Muscle of leg (tissue), 11 donors: ENCODE results near the gene SLC26A11. TPM values are rescaled to one million over a fixed set of nuclear protein-coding genes. Genes with fewer than 3 reads are reported as not detected.

Experiments
- DNase-seq: peaks from one replicate; pipeline ENCODE4 v3.0.0; 2013
- H3K27ac ChIP-seq: one replicate; pipeline ENCODE4 v1.5.1; 2013; ENCODE audit warnings: mild to moderate bottlenecking, low read length, control low read depth
- H3K27me3 ChIP-seq: one replicate; pipeline ENCODE4 v1.6.1; 2013; ENCODE audit warnings: low read length; ENCODE audit not compliant: control insufficient read depth, insufficient read depth
- H3K36me3 ChIP-seq: one replicate; pipeline ENCODE4 v1.6.1; 2013; ENCODE audit warnings: low read length; ENCODE audit not compliant: control insufficient read depth, insufficient read depth
- H3K4me1 ChIP-seq: one replicate; pipeline ENCODE4 v1.6.1; 2013; ENCODE audit warnings: low read length; ENCODE audit not compliant: control insufficient read depth, insufficient read depth
- H3K4me3 ChIP-seq: one replicate; pipeline ENCODE4 v1.5.1; 2013; ENCODE audit warnings: low read length, control low read depth
- H3K9me3 ChIP-seq: replicated peaks from 2 replicates; pipeline ENCODE4 v1.6.1; 2013; ENCODE audit warnings: low read depth, low read length; ENCODE audit not compliant: control insufficient read depth
- WGBS: methylation state at CpG from one replicate; pipeline ENCODE4 v1.1.5; 2013; ENCODE audit warnings: missing lambda C conversion rate; ENCODE audit not compliant: insufficient coverage; 5-methylcytosine and 5-hydroxymethylcytosine counted together
- polyA plus RNA-seq, 8 donors: library from polyadenylated mRNA; unstranded; fragments of 120-200 nt; gene quantifications; one replicate each; pipeline versions ENCODE4 v1.2.1 to v1.2.3, GENCODE V29; 2013; ENCODE audit warnings: inconsistent platforms in 1 of 8, low replicate concordance in 1 of 8; ENCODE audit not compliant: insufficient read length in 8 of 8, insufficient read depth in 1 of 8
- total RNA-seq: library from RNA; stranded (reverse); fragments of 120-200 nt; gene quantifications from one replicate; pipeline ENCODE4 v1.2.4, GENCODE V29; 2013

SLC26A11 gene
- total and polyA plus RNA-seq, 9 donors: 7.1 to 15.2 (median 9.3) TPM

DNA sequence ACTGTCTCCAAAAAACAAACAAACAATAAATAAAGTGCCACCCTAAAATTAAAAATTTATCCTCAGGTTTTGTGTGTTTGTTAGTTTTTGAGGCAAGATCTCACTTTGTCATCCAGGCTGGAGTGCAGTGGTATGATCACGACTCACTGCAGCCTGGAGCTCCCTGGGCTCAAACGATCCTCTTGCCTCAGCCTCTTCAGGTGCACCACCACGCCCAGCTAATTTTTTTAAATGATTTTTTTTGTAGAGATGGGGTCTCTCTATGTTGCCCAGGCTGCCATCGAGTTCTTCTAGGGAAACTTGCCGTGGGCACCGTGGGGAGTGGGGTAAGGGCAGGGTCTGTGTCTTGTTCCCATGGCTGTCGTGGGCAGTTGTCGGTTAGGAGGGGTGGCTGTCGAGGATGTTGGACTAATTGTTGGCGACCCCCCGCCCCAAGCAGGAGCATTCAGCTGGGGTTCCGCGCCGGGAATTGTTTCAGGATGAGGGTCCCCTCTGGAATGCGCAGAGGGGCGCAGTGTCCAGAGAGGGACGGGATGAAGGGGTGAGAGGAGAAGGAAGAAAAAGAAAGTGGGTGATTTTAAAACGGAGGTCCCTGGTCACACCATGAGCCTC lies 39.3 kb downstream of the SLC26A11 start:
- H3K27me3 ChIP-seq: peaks cover 2% of the 10 kb centered on the region
- no peak for DNase-seq
- WGBS: 48% methylated on average over 17 of the region's 18 CpGs
- H3K4me3 ChIP-seq: peak overlapping the region; percentile 40
- peaks cover 1% of the 10 kb centered on the region for H3K36me3 ChIP-seq
- H3K27ac ChIP-seq: peak overlapping the region; percentile 23
- H3K4me1 ChIP-seq: peaks cover 36% of the 10 kb centered on the region
- no peaks in the 10 kb centered on the region for H3K9me3 ChIP-seq

GRCh38 chr17:80260069-80260535 lies 39.9 kb downstream of the SLC26A11 start:
- peak overlapping the region; percentile 40 for H3K4me3 ChIP-seq
- peak; percentile 82 for DNase-seq
- peaks cover 38% of the 10 kb centered on the region for H3K4me1 ChIP-seq
- peaks cover 2% of the 10 kb centered on the region for H3K27me3 ChIP-seq
- H3K36me3 ChIP-seq: peaks cover 3% of the 10 kb centered on the region
- under 1% methylated on average over 55 of the region's 63 CpGs for WGBS
- peak overlapping the region; percentile 23 for H3K27ac ChIP-seq
- no peaks in the 10 kb centered on the region for H3K9me3 ChIP-seq

- DNase-seq: peak; percentile 49
- WGBS: under 1% methylated on average over 49 of the region's 54 CpGs
- H3K4me1 ChIP-seq: peaks cover 41% of the 10 kb centered on the region
- peaks cover 2% of the 10 kb centered on the region for H3K27me3 ChIP-seq
- H3K27ac ChIP-seq: peak within 1 kb of the TSS; percentile 92
- no peaks in the 10 kb centered on the region for H3K9me3 ChIP-seq
- H3K4me3 ChIP-seq: peak within 1 kb of the TSS; percentile 81
- peaks cover 7% of the 10 kb centered on the region for H3K36me3 ChIP-seq
These were observed 40.5 kb downstream of the SLC26A11 start, which contains the start of gene RNF213 for GRCh38 chr17:80260791-80261158. Gene RNF213, plus strand, starts transcription at chr17:80260852. Its CDS starts 2,830 bp downstream, at chr17:80263682.

GRCh38 chr17:80261159-80261894 lies 41.1 kb downstream of the SLC26A11 start:
- peaks cover 9% of the 10 kb centered on the region for H3K36me3 ChIP-seq
- peaks cover 41% of the 10 kb centered on the region for H3K4me1 ChIP-seq
- WGBS: 3% methylated on average over 38 of the region's 45 CpGs
- peak overlapping the region; percentile 92 for H3K27ac ChIP-seq
- no peaks in the 10 kb centered on the region for H3K9me3 ChIP-seq
- DNase-seq: peak; percentile 63
- peaks cover 2% of the 10 kb centered on the region for H3K27me3 ChIP-seq
- peak overlapping the region; percentile 81 for H3K4me3 ChIP-seq

- 52% methylated on average over 7 of the region's 8 CpGs for WGBS
- H3K9me3 ChIP-seq: no peaks in the 10 kb centered on the region
- peaks cover 2% of the 10 kb centered on the region for H3K27me3 ChIP-seq
- H3K27ac ChIP-seq: peak overlapping the region; percentile 92
- peak overlapping the region; percentile 81 for H3K4me3 ChIP-seq
- peaks cover 41% of the 10 kb centered on the region for H3K4me1 ChIP-seq
- DNase-seq: no peak
- H3K36me3 ChIP-seq: peaks cover 13% of the 10 kb centered on the region
These were observed 41.7 kb downstream of the SLC26A11 start for GRCh38 chr17:80261895-80262279.

GRCh38 chr17:80262291-80262690 lies 42.1 kb downstream of the SLC26A11 start:
- WGBS: 56% methylated on average over 2 of the region's 3 CpGs
- Histone ChIP-seq H3K27ac (peak overlapping the region; percentile 92), H3K27me3 (peaks cover 2% of the 10 kb centered on the region), H3K36me3 (peaks cover 13% of the 10 kb centered on the region), H3K4me3 (no peak overlapping the region), H3K4me1 (peaks cover 41% of the 10 kb centered on the region), H3K9me3 (no peaks in the 10 kb centered on the region)
- DNase-seq: no peak

DNA sequence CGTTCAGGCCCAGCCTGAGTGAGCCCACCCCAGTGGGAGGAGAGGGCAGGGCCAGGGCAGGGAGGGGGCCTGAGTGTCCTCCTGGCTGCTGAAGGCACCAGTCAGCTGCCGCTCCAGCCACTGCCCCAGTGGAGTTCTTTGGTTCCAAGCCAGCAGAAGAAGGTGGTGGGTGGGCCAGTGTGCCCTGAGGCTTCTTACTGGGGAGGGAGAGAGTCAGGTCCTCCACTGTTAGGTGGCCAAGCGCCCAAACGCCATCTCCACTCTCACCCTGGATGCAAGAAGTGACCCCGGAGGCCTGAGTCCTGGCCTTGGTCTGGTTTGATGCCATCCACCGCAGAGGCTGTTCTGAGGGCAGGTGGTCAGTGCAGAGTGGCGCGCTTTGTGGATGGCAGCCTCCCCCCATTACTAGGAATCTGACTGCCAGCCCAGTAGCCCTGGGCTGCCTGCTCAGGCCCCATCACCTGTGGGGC lies 42.6 kb downstream of the SLC26A11 start:
- peaks cover 41% of the 10 kb centered on the region for H3K4me1 ChIP-seq

GRCh38 chr17:80263253-80264204 lies 43.3 kb downstream of the SLC26A11 start:
- WGBS: 9% methylated on average over 9 of the region's 19 CpGs
- Histone ChIP-seq H3K36me3 (peaks cover 24% of the 10 kb centered on the region), H3K4me1 (peaks cover 41% of the 10 kb centered on the region), H3K27me3 (peaks cover 2% of the 10 kb centered on the region), H3K4me3 (peak overlapping the region; percentile 66), H3K27ac (peak overlapping the region; percentile 92), H3K9me3 (no peaks in the 10 kb centered on the region)
- peak; percentile 97 for DNase-seq

More for the DNA sequence above, 42.6 kb downstream of the SLC26A11 start:
- Histone ChIP-seq H3K9me3 (no peaks in the 10 kb centered on the region), H3K27me3 (peaks cover 2% of the 10 kb centered on the region), H3K4me3 (peak overlapping the region; percentile 66), H3K27ac (peak overlapping the region; percentile 92), H3K36me3 (peaks cover 18% of the 10 kb centered on the region)
- WGBS: 28% methylated on average over 2 of the region's 8 CpGs
- peak; percentile 28 for DNase-seq

DNA sequence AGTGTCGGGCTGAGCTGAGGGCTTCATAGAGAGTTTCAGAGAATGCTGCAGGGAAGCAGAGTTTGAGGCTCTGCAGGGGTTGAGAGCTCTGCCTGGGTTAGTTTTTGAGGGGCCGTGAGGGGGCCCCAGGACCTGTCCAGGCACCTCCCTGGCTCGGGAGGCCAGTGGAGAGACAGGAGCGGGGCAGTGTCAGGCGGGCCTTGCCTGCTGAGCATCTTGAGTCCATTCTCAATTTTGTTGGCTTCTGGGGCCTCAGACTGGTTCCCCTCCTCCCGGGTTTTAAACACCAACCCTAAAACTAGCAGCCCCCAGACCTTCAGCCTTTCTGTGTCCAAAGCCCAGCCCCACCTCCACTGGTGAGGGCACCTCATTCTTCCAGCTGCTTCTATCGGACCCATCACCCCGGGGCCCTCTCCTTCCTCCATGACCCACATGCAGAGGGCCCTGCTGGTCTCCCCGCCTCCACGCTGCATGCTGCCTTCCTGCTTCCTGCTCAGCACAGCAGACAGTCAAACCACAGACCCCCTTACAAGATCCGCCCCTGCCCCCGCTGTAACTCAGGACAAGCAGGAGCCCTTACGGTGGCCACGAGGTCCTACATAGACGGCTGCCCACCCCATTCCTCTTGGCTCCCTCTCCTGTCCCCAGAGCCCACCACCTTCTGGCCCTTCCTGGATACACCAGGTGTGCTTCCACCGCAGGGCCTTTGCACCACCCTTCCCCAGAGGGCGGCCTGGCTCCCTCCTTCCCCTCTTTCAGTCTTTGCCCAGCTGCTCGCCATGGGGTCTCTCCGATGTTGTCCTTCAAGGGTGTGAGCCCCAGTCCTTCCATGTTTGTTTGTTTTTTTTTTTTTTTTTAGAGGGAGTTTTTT lies 44.2 kb downstream of the SLC26A11 start:
- Histone ChIP-seq H3K36me3 (peaks cover 27% of the 10 kb centered on the region), H3K4me1 (peaks cover 41% of the 10 kb centered on the region), H3K9me3 (no peaks in the 10 kb centered on the region), H3K27me3 (no peaks in the 10 kb centered on the region), H3K27ac (peak overlapping the region; percentile 92), H3K4me3 (peak overlapping the region; percentile 66)
- 75% methylated on average over 13 of the region's 19 CpGs for WGBS
- DNase-seq: no peak
